ENCODE results near the gene ZCWPW1. TPM values are rescaled to one million over a fixed set of nuclear protein-coding genes. Genes with fewer than 3 reads are reported as not detected.
A peak's percentile ranks its signal among the peaks of the same experiment; 100 is the strongest.

ZCWPW1 gene, protein sequence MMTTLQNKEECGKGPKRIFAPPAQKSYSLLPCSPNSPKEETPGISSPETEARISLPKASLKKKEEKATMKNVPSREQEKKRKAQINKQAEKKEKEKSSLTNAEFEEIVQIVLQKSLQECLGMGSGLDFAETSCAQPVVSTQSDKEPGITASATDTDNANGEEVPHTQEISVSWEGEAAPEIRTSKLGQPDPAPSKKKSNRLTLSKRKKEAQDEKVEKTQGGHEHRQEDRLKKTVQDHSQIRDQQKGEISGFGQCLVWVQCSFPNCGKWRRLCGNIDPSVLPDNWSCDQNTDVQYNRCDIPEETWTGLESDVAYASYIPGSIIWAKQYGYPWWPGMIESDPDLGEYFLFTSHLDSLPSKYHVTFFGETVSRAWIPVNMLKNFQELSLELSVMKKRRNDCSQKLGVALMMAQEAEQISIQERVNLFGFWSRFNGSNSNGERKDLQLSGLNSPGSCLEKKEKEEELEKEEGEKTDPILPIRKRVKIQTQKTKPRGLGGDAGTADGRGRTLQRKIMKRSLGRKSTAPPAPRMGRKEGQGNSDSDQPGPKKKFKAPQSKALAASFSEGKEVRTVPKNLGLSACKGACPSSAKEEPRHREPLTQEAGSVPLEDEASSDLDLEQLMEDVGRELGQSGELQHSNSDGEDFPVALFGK
- 3.4 to 6.1 TPM (median 4.3 TPM) in 3 replicates for total RNA-seq

DNA sequence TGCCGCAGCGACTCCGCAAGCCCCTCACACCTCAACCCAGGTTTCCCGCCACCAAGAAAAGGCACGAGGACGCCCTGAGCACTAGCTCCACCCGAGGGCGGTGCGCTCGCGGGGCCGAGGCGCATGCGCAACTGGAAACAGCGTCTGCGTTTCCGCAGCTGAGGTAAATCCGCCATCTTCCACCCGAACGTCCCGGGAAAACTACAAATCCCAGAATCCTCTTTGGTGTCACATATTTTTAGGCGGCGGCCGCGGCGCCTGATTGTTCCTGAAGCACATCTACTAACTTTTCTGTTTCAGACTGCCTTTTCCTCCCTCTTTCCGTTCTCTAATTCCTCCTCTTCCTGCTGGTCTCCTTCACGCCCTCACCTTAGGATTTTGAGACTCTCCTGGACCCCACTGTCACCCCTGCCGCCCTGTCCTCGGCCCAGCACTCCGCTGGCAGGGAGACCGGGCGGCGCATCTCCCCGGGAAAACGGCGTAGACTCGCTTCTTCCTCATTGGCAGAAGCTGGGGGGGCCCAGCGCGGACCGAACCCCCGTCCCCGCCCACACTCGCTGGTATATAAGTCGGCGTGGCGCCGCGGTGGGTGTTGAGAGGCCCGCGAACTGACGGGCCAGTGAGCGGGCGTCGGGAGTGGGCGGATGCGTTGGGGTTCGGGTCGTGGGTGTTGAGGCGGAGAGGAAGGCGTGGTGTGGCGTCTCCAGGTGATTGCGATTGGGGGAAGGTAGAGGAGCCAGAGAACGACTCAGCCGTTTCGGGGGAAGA is at the start of gene ZCWPW1:
TSS of gene ZCWPW1 (minus strand) at position 505 of the 768 bp plus-strand sequence. CDS start 8,054 bp downstream, outside the sequence.
- DNase-seq (ENCODE audit: low spot score in 2 of 2, unreplicated experiment in 2 of 2), result peak; percentile 82 to 89
- H3K9me3 Mint-ChIP-seq, result no peaks in the 10 kb centered on the region
- H3K27me3 Mint-ChIP-seq (ENCODE audit: low read depth), result peaks cover 1% of the 10 kb centered on the region
- peak within 1 kb of the TSS; percentile 100 for H3K27ac Mint-ChIP-seq
- TF ChIP-seq, protein P1, sequence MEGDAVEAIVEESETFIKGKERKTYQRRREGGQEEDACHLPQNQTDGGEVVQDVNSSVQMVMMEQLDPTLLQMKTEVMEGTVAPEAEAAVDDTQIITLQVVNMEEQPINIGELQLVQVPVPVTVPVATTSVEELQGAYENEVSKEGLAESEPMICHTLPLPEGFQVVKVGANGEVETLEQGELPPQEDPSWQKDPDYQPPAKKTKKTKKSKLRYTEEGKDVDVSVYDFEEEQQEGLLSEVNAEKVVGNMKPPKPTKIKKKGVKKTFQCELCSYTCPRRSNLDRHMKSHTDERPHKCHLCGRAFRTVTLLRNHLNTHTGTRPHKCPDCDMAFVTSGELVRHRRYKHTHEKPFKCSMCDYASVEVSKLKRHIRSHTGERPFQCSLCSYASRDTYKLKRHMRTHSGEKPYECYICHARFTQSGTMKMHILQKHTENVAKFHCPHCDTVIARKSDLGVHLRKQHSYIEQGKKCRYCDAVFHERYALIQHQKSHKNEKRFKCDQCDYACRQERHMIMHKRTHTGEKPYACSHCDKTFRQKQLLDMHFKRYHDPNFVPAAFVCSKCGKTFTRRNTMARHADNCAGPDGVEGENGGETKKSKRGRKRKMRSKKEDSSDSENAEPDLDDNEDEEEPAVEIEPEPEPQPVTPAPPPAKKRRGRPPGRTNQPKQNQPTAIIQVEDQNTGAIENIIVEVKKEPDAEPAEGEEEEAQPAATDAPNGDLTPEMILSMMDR (IDR thresholded peaks at IDR 0.05; ENCODE audit: unreplicated experiment), result no peak
- H3K36me3 Mint-ChIP-seq, result peaks cover 1% of the 10 kb centered on the region
- peaks cover 26% of the 10 kb centered on the region for H3K4me1 Mint-ChIP-seq
- peak within 1 kb of the TSS; percentile 90 for H3K4me3 Mint-ChIP-seq

DNA sequence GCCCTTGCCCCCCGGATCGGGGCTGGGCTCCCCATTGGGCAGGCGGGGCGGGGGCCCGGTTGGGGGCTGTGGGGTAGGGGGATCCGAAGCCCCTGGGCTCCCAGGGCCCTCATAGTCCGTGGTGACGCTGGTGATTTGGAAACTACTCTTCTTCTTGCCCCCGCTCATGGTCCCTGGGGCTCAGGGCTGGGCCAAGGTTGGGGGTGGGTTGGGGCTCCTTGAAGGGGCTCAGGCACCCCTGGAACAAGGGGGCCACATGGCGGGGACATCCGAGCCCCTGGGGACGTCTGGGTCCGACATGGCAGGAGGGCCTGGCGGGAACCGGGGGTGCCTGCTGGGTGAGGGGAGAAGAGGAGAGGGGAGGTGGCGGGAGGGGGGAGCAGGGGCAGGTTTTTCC is 49.4 kb upstream of the ZCWPW1 start:
- Mint-ChIP-seq H3K36me3 (peaks cover 4% of the 10 kb centered on the region), H3K27me3 (ENCODE audit: low read depth) (no peaks in the 10 kb centered on the region), H3K4me1 (peaks cover 32% of the 10 kb centered on the region), H3K9me3 (no peaks in the 10 kb centered on the region), H3K4me3 (peak overlapping the region; percentile 88), H3K27ac (peak overlapping the region; percentile 82)
- DNase-seq (ENCODE audit: low spot score in 2 of 2, unreplicated experiment in 2 of 2), result no peak
- TF ChIP-seq, protein P1 (IDR thresholded peaks at IDR 0.05; ENCODE audit: unreplicated experiment), result no peak

DNA sequence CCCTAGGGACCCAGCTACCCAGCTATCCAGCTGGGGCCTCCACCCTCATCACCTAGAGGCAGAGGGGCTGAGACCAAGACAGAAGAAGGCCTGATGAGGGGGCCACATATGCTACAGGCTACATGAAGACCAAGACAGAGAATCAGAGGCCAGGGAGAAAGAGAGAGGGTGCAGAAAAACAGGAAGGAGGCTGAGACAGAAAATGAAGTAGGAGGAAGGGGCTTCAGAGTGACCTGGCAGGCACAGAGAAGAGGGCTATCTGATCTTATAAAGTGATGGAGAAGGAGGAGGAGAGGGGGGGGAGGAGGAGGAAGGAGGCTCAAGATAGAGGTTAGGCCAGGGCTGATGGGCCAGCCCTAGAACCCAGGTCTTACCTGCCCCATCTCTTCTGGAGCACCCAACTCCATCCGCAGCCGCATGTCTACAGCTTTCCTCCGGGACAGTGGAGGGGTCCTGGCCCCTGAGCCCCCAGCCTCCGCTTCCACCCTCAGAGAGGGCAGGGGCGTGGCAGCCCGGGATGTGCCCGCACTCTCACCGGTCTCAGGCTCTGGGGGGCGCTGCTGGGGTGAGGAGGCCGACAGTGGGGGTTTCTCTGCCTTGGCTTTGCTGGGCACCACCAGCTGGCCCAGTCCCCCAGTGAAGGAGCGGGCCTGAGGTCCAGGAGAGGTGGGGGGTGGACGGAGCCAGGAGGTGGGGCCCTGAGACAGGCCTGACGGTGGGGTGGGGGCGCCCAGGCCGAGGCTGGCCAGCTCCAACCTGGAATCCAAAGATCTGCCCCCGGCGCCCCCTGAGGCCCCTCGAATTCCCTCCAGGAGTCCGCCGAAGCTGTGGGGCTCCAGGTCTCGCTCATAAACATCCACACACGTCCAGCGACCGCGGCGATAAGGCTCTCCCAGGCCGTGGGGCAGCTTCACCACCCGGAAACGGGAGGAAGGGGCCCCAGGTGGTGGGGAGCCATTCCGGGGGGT is 48.7 kb upstream of the ZCWPW1 start:
- Mint-ChIP-seq H3K9me3 (no peaks in the 10 kb centered on the region), H3K27me3 (ENCODE audit: low read depth) (no peaks in the 10 kb centered on the region), H3K27ac (peak overlapping the region; percentile 24), H3K4me3 (peak overlapping the region; percentile 88), H3K4me1 (peaks cover 27% of the 10 kb centered on the region), H3K36me3 (peaks cover 4% of the 10 kb centered on the region)
- TF ChIP-seq, protein P1 (IDR thresholded peaks at IDR 0.05; ENCODE audit: unreplicated experiment), result no peak
- DNase-seq (ENCODE audit: low spot score in 2 of 2, unreplicated experiment in 2 of 2), result no peak

DNA sequence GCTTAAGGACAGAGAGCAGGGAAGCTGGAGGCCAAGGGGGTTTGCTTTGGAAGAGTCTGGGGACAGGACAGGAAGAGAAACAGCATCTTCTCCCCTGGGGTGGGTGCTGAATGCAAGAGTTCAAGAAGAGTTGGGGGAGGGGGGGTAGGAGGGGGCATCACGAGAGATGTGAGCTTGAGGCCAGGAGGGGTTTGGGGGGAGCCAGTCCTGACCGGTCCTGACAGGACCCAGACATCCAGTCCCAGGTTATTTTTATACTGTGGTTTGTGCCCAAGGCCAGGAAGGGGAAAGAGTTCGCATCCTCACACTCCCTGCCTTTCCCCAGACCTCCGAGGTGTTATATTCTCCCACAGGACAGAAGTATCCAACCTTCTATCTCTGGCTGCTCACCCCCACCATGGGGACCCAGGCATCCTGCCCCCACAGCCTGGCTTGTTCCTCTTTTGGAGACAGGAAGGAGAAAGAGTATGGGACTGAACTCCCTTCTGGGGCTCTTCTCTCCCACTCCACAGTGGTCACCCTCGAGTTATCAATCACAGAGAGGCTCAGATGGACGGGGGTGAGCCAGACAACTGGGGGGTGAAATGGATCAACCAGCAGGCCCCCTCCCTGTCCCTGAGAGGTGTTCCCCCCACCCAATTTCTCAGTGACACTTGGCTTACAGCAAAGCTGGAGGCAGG is 47.7 kb upstream of the ZCWPW1 start:
- DNase-seq (ENCODE audit: low spot score in 2 of 2, unreplicated experiment in 2 of 2), result no peak
- H3K27ac Mint-ChIP-seq, result peak overlapping the region; percentile 90
- peaks cover 24% of the 10 kb centered on the region for H3K4me1 Mint-ChIP-seq

More for the DNA sequence above, 47.7 kb upstream of the ZCWPW1 start:
- Mint-ChIP-seq H3K4me3 (peak overlapping the region; percentile 88), H3K9me3 (no peaks in the 10 kb centered on the region), H3K36me3 (peaks cover 6% of the 10 kb centered on the region), H3K27me3 (ENCODE audit: low read depth) (no peaks in the 10 kb centered on the region)
- TF ChIP-seq, protein P1 (IDR thresholded peaks at IDR 0.05; ENCODE audit: unreplicated experiment), result no peak
